Vagina (tissue), 2 donors: ENCODE data around the gene SLC25A34. TPM values are rescaled to one million over a fixed set of nuclear protein-coding genes. Genes with fewer than 3 reads are reported as not detected.

Experiments
- DNase-seq, 2 donors: peaks; one replicate each; pipeline ENCODE4 v3.0.0-alpha.2; 2017; ENCODE audit errors: extremely low spot score in 2 of 2
- H3K27ac ChIP-seq: fragments of 200-600 bp; sonication (generic); one replicate; pipeline ENCODE4 v1.5.1; 2019
- H3K27me3 ChIP-seq: fragments of 200-600 bp; sonication (generic); one replicate; pipeline ENCODE4 v1.5.1; 2019
- H3K36me3 ChIP-seq, 2 donors: fragments of 200-600 bp; sonication (generic); one replicate each; pipeline ENCODE4 v1.5.1; 2017 to 2019
- H3K4me1 ChIP-seq: fragments of 200-600 bp; sonication (generic); one replicate; pipeline ENCODE4 v1.5.1; 2019
- H3K4me3 ChIP-seq, 2 donors: fragments of 200-600 bp; sonication (generic); 1 replicate in 1 of 2; 2 replicates in 1 of 2; pipeline ENCODE4 v1.5.1; 2016 to 2019
- H3K9me3 ChIP-seq: fragments of 200-600 bp; sonication (generic); one replicate; pipeline ENCODE4 v1.5.1; 2019
- CTCF ChIP-seq, 3 experiments: fragments of 450-650 bp in 2 of 3; fragments of 200-600 bp in 1 of 3; sonication (generic) in 1 of 3; IDR thresholded peaks; one replicate each; pipeline ENCODE4 v1.5.1; 2017 to 2019; ENCODE audit warnings: antibody characterized with exemption in 3 of 3, mild to moderate bottlenecking in 2 of 3, moderate library complexity in 2 of 3
- POLR2A ChIP-seq, 2 donors: fragments of 450-650 bp; IDR thresholded peaks; one replicate each; pipeline ENCODE4 v1.6.1; 2017; ENCODE audit warnings: antibody characterized with exemption in 2 of 2, mild to moderate bottlenecking in 2 of 2, moderate library complexity in 2 of 2
- POLR2AphosphoS5 ChIP-seq, 2 donors: sonication (generic); formaldehyde crosslinking; IDR thresholded peaks; one replicate each; pipeline ENCODE4 v1.9.0; 2017; ENCODE audit warnings: antibody characterized with exemption in 2 of 2, mild to moderate bottlenecking in 2 of 2, low read depth in 1 of 2; ENCODE audit not compliant: insufficient read depth in 1 of 2
- intact Hi-C: fragments of 100-400 bp; cut with DNase I; formaldehyde crosslinking; loops from one replicate; pipeline ENCODE4 v1.15.1; 2023
- total RNA-seq: library from RNA; depleted of rRNA; stranded (reverse); fragments of >200 nt; gene quantifications from one replicate; pipeline ENCODE4 v1.2.3, GENCODE V29; 2016

Gene SLC25A34
- total RNA-seq, 1 donor from 2014 or later: 3.2 TPM

DNA sequence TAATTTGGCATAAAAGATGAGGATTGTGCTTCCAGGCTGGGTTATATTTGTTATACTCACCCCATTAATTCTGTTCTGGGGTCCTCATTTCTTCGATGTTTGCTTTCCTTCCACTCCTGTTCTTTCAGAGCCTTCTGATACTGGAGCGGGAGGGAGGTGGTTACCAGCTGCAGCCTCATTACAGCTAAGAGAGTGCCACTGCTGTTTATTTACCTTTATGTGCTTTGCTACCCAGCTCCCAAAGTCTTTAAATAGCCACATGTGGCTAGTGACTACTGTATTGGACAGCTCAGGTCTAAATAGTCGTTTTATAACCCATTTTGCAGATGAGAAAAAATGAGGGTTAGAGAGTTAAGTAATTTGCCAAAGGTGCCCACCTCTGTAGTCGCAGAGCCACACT lies 26.8 kb upstream of the SLC25A34 start:
- Histone ChIP-seq H3K4me3 (no peak overlapping the region), H3K27me3 (no peaks in the 10 kb centered on the region), H3K4me1 (peaks cover 49% of the 10 kb centered on the region), H3K36me3 (no peaks in the 10 kb centered on the region), H3K9me3 (no peaks in the 10 kb centered on the region), H3K27ac (peak overlapping the region; percentile 3)
- intact Hi-C loops: loop anchor here (10.0 kb wide), 1 partner anchor 94 kb away; the partner anchor contains the start of gene DDI2
- TF ChIP-seq POLR2A (IDR thresholded peaks at IDR 0.05) (no peak), CTCF (IDR thresholded peaks at IDR 0.05) (no peak), POLR2AphosphoS5 (IDR thresholded peaks at IDR 0.05; ENCODE audit: insufficient read depth in 1 of 2, low read depth in 1 of 2) (no peak)
- DNase-seq: no peak

- intact Hi-C loops: no loop called here
- Histone ChIP-seq H3K4me3 (no peak overlapping the region), H3K27me3 (no peaks in the 10 kb centered on the region), H3K27ac (no peak overlapping the region), H3K4me1 (peaks cover 31% of the 10 kb centered on the region), H3K9me3 (no peaks in the 10 kb centered on the region), H3K36me3 (peaks cover 0 to 13% of the 10 kb centered on the region in 2 donors)
- DNase-seq: no peak
- TF ChIP-seq CTCF (IDR thresholded peaks at IDR 0.05): no peak
- no peak for TF ChIP-seq POLR2AphosphoS5 (IDR thresholded peaks at IDR 0.05; ENCODE audit: insufficient read depth in 1 of 2, low read depth in 1 of 2)
- TF ChIP-seq POLR2A (IDR thresholded peaks at IDR 0.05): no peak
Observed at GRCh38 chr1:15712168-15712567, 23.9 kb upstream of the SLC25A34 start.

DNA sequence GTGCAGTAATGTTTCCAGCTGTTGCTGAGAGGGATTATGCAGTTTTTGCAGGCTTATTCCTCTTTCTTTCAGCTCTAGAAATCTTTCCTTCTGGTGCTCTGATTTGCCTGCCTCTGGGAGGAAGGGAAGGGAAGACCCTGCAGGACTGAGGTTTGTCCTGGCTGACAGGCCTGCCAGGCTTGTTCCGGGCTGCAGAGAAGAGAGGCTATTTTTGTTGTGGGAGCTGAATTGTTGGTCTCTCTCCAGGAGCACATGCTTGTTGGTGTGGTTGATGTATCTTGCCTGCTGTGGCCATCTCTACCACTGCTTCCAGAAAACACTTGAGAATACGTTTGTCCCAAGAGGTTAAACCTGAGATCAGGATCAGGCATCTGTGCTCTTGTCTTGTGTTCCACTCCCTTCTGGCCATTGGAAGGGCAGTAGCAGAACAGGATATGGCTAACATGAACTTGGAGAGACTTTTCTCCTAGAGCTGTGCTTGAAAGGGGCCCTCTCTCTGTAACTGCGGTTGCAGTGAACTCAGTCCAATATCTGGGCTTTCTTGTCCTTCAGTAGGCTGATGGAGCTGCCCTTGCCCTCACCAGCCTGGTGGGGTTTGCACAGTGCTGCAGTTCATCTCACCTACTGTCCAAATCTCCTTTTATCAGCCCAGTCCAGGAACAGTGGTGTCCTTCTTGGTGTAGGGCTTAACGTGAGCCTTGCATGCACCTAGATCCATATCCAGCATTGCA lies 21.5 kb upstream of the SLC25A34 start:
- peaks cover 0 to 36% of the 10 kb centered on the region in 2 donors for H3K36me3 ChIP-seq
- no peaks in the 10 kb centered on the region for H3K27me3 ChIP-seq
- H3K9me3 ChIP-seq: no peaks in the 10 kb centered on the region
- peaks cover 16% of the 10 kb centered on the region for H3K4me1 ChIP-seq
- intact Hi-C loops: no loop called here
- no peak overlapping the region for H3K4me3 ChIP-seq
- H3K27ac ChIP-seq: peak overlapping the region; percentile 80
- peak in 1 of 2 donors; percentile 12 for TF ChIP-seq POLR2AphosphoS5 (IDR thresholded peaks at IDR 0.05; ENCODE audit: insufficient read depth in 1 of 2, low read depth in 1 of 2)
- TF ChIP-seq CTCF (IDR thresholded peaks at IDR 0.05): no peak
- DNase-seq: no peak

- TF ChIP-seq CTCF (IDR thresholded peaks at IDR 0.05): no peak
- no peak for TF ChIP-seq POLR2AphosphoS5 (IDR thresholded peaks at IDR 0.05; ENCODE audit: insufficient read depth in 1 of 2, low read depth in 1 of 2)
- TF ChIP-seq POLR2A (IDR thresholded peaks at IDR 0.05): no peak
- Histone ChIP-seq H3K27me3 (no peaks in the 10 kb centered on the region), H3K36me3 (peaks cover 0 to 61% of the 10 kb centered on the region in 2 donors), H3K27ac (no peak overlapping the region), H3K4me3 (no peak overlapping the region), H3K9me3 (no peaks in the 10 kb centered on the region), H3K4me1 (peaks cover 16% of the 10 kb centered on the region)
- intact Hi-C loops: no loop called here
- DNase-seq: no peak
Observed at GRCh38 chr1:15717418-15718125, 18.5 kb upstream of the SLC25A34 start.

DNA sequence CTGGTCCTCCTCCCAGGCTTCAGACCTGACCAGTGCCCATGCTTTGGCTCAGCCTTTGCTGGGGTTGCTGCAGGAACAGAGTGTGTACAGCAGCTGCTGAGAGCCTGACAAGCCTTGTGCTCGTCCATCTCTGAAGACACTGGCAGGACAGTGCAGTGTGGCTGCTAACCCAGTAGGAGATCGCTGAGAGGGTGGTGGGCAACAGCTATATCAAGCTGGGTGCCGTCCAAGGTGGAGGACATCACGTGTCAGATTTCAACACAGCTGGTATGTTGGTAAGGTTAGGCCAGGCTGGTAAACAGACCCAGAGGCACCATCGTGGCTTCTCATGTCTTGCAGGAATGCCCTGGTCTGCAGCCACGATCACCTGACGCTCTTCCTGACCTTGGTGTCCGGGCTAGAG lies 17.9 kb upstream of the SLC25A34 start:
- H3K9me3 ChIP-seq: no peaks in the 10 kb centered on the region
- peaks cover 16% of the 10 kb centered on the region for H3K4me1 ChIP-seq
- intact Hi-C loops: no loop called here
- H3K4me3 ChIP-seq: no peak overlapping the region
- no peak for TF ChIP-seq CTCF (IDR thresholded peaks at IDR 0.05)
- TF ChIP-seq POLR2A (IDR thresholded peaks at IDR 0.05): no peak
- no peak for TF ChIP-seq POLR2AphosphoS5 (IDR thresholded peaks at IDR 0.05; ENCODE audit: insufficient read depth in 1 of 2, low read depth in 1 of 2)
- DNase-seq: no peak
- peaks cover 0 to 67% of the 10 kb centered on the region in 2 donors for H3K36me3 ChIP-seq
- H3K27me3 ChIP-seq: no peaks in the 10 kb centered on the region
- no peak overlapping the region for H3K27ac ChIP-seq
